DOHH2 (cell line): ENCODE measurements around the gene RBFOX1.

Source experiments
- CTCF ChIP-seq: fragments of 200-600 bp; sonication (generic); IDR thresholded peaks from one replicate; pipeline ENCODE4 v1.5.1; 2014; ENCODE audit warnings: antibody characterized with exemption, mild to moderate bottlenecking, low read depth, low read length; ENCODE audit not compliant: poor library complexity, severe bottlenecking
- EZH2phosphoT487 ChIP-seq: fragments of 200-600 bp; sonication (generic); IDR thresholded peaks from 2 replicates; pipeline ENCODE4 v1.6.1; 2017; ENCODE audit warnings: borderline replicate concordance, mild to moderate bottlenecking, antibody characterized with exemption, low read length, moderate library complexity, mixed read lengths

GRCh38 chr16:7316281-7316888, 16.3 kb upstream of the RBFOX1 start:
- TF ChIP-seq CTCF = no peak
- no peak for TF ChIP-seq EZH2phosphoT487
